ENCODE measurements around the gene ST8SIA1. TPM values are rescaled to one million over a fixed set of nuclear protein-coding genes. Genes with fewer than 3 reads are reported as not detected.

Gene ST8SIA1
- total RNA-seq, 1 donor from 2014 or later, result 22.0 TPM

DNA sequence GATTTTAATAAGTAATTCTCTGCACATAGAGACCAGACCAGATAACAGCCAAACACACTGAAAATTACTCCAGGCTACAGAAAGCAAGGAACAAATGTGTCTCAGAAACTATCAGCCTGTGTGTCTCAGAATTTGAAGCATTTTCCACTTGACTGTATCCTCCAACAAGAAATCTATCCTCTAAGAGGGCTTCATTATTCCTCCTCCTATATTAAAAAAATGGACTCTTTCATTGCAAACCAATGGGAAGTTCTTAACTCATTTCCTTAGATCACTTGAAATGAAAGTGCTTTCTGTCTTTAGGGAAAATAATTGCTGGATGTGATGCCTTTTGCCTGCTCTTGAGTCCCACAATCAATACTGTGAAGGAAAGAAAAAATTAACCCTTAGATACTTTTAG, 2.3 kb downstream of the ST8SIA1 start:
- no peak for DNase-seq
- TF ChIP-seq CTCF (IDR thresholded peaks at IDR 0.05; ENCODE audit: partially characterized antibody, unreplicated experiment), result no peak
- Mint-ChIP-seq H3K4me1 (ENCODE audit: low read depth, unreplicated experiment) (peaks cover 6% of the 10 kb centered on the region), H3K36me3 (ENCODE audit: unreplicated experiment) (no peaks in the 10 kb centered on the region), H3K9me3 (ENCODE audit: unreplicated experiment) (peaks cover 13% of the 10 kb centered on the region), H3K27me3 (ENCODE audit: unreplicated experiment) (peaks cover 24% of the 10 kb centered on the region), H3K4me3 (ENCODE audit: unreplicated experiment) (peak overlapping the region; percentile 96), H3K27ac (ENCODE audit: unreplicated experiment) (no peak overlapping the region)

GRCh38 chr12:22329621-22330020, 4.9 kb downstream of the ST8SIA1 start:
- Mint-ChIP-seq H3K9me3 (ENCODE audit: unreplicated experiment) (peaks cover 8% of the 10 kb centered on the region), H3K27me3 (ENCODE audit: unreplicated experiment) (peaks cover 18% of the 10 kb centered on the region), H3K4me3 (ENCODE audit: unreplicated experiment) (no peak overlapping the region), H3K4me1 (ENCODE audit: low read depth, unreplicated experiment) (peaks cover 6% of the 10 kb centered on the region), H3K27ac (ENCODE audit: unreplicated experiment) (no peak overlapping the region), H3K36me3 (ENCODE audit: unreplicated experiment) (no peaks in the 10 kb centered on the region)
- no peak for DNase-seq
- TF ChIP-seq CTCF (IDR thresholded peaks at IDR 0.05; ENCODE audit: partially characterized antibody, unreplicated experiment), result no peak

GRCh38 chr12:22325218-22325617, 9.3 kb downstream of the ST8SIA1 start:
- H3K27ac Mint-ChIP-seq (ENCODE audit: unreplicated experiment), result no peak overlapping the region
- DNase-seq, result no peak
- H3K4me3 Mint-ChIP-seq (ENCODE audit: unreplicated experiment), result no peak overlapping the region
- no peaks in the 10 kb centered on the region for H3K36me3 Mint-ChIP-seq (ENCODE audit: unreplicated experiment)
- peaks cover 2% of the 10 kb centered on the region for H3K9me3 Mint-ChIP-seq (ENCODE audit: unreplicated experiment)
- no peak for TF ChIP-seq CTCF (IDR thresholded peaks at IDR 0.05; ENCODE audit: partially characterized antibody, unreplicated experiment)
- H3K27me3 Mint-ChIP-seq (ENCODE audit: unreplicated experiment), result peaks cover 2% of the 10 kb centered on the region
- H3K4me1 Mint-ChIP-seq (ENCODE audit: low read depth, unreplicated experiment), result no peaks in the 10 kb centered on the region

GRCh38 chr12:22322091-22322490, 12.4 kb downstream of the ST8SIA1 start:
- peaks cover 3% of the 10 kb centered on the region for H3K27me3 Mint-ChIP-seq (ENCODE audit: unreplicated experiment)
- no peaks in the 10 kb centered on the region for H3K36me3 Mint-ChIP-seq (ENCODE audit: unreplicated experiment)
- no peak overlapping the region for H3K27ac Mint-ChIP-seq (ENCODE audit: unreplicated experiment)
- no peaks in the 10 kb centered on the region for H3K4me1 Mint-ChIP-seq (ENCODE audit: low read depth, unreplicated experiment)
- TF ChIP-seq CTCF (IDR thresholded peaks at IDR 0.05; ENCODE audit: partially characterized antibody, unreplicated experiment), result no peak
- no peaks in the 10 kb centered on the region for H3K9me3 Mint-ChIP-seq (ENCODE audit: unreplicated experiment)
- no peak overlapping the region for H3K4me3 Mint-ChIP-seq (ENCODE audit: unreplicated experiment)
- no peak for DNase-seq

DNA sequence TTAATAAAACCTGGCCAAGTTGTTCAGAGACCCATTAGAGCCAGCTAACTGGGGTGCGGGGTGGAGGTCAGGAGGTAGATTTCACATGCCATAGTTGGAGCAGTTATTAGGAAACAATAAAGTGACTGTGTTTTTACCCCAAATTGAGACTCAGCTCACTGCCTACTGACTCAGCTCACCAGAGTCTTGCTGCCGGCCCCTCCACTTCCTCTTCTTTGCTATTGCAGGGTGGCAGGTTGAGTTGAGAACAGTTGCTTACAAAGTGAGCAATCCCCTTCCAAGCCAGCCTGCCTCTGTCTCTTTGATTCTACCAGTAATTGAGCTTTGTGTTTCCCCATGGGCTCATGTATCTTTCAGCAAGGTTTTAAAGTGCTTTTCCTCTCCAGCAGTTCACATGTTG, 12.9 kb downstream of the ST8SIA1 start:
- TF ChIP-seq CTCF (IDR thresholded peaks at IDR 0.05; ENCODE audit: partially characterized antibody, unreplicated experiment), result no peak
- H3K4me3 Mint-ChIP-seq (ENCODE audit: unreplicated experiment), result no peak overlapping the region
- H3K9me3 Mint-ChIP-seq (ENCODE audit: unreplicated experiment), result no peaks in the 10 kb centered on the region
- no peak for DNase-seq
- no peak overlapping the region for H3K27ac Mint-ChIP-seq (ENCODE audit: unreplicated experiment)
- no peaks in the 10 kb centered on the region for H3K4me1 Mint-ChIP-seq (ENCODE audit: low read depth, unreplicated experiment)
- H3K27me3 Mint-ChIP-seq (ENCODE audit: unreplicated experiment), result peaks cover 3% of the 10 kb centered on the region
- H3K36me3 Mint-ChIP-seq (ENCODE audit: unreplicated experiment), result no peaks in the 10 kb centered on the region

Measured in glutamatergic neuron (in vitro differentiated cells).